Smooth muscle cell (in vitro differentiated cells): ENCODE results near the gene ADCY7. TPM values are rescaled to one million over a fixed set of nuclear protein-coding genes. Genes with fewer than 3 reads are reported as not detected.

Experiments used
- DNase-seq: peaks from one replicate; lab custom pipeline; 2025; ENCODE audit not compliant: unreplicated experiment; lab: John Stamatoyannopoulos, UW
- H2AFZ ChIP-seq: fragments of 200-600 bp; sonication (generic); 2 replicates; pipeline ENCODE4 v1.6.0; 2016; ENCODE audit warnings: antibody characterized with exemption, low read depth, mild to moderate bottlenecking
- H3F3A ChIP-seq: fragments of 200-600 bp; sonication (generic); 2 replicates; pipeline ENCODE4 v1.6.0; 2017; ENCODE audit warnings: antibody characterized with exemption, low read depth
- H3K27ac ChIP-seq: fragments of 200-600 bp; sonication (generic); 2 replicates; pipeline ENCODE4 v1.5.1; 2016; ENCODE audit warnings: low read depth, mild to moderate bottlenecking
- H3K27me3 ChIP-seq: fragments of 200-600 bp; sonication (generic); 2 replicates; pipeline ENCODE4 v1.6.1; 2016; ENCODE audit warnings: low read depth, mild to moderate bottlenecking
- H3K36me3 ChIP-seq: fragments of 200-600 bp; sonication (generic); 2 replicates; pipeline ENCODE4 v1.5.1; 2016; ENCODE audit warnings: low read depth
- H3K4me1 ChIP-seq: fragments of 200-600 bp; sonication (generic); 2 replicates; pipeline ENCODE4 v1.5.1; 2016; ENCODE audit warnings: low read depth
- H3K4me2 ChIP-seq: fragments of 200-600 bp; sonication (generic); 2 replicates; pipeline ENCODE4 v1.6.0; 2016; ENCODE audit warnings: mild to moderate bottlenecking
- H3K4me3 ChIP-seq: fragments of 200-600 bp; sonication (generic); 2 replicates; pipeline ENCODE4 v1.5.1; 2016; ENCODE audit warnings: mild to moderate bottlenecking
- H3K79me2 ChIP-seq: fragments of 200-600 bp; sonication (generic); 2 replicates; pipeline ENCODE4 v1.6.0; 2016; ENCODE audit warnings: low read depth, mild to moderate bottlenecking
- H3K9ac ChIP-seq: fragments of 200-600 bp; sonication (generic); 2 replicates; pipeline ENCODE4 v1.6.0; 2016; ENCODE audit warnings: low read depth
- H3K9me3 ChIP-seq: fragments of 200-600 bp; sonication (generic); replicated peaks from 2 replicates; pipeline ENCODE4 v1.5.1; 2016; ENCODE audit warnings: low read depth
- H4K20me1 ChIP-seq: fragments of 200-600 bp; sonication (generic); 2 replicates; pipeline ENCODE4 v1.6.0; 2016; ENCODE audit warnings: low read depth
- WGBS: methylation state at CpG from one replicate; pipeline ENCODE4 v1.1.7; 2016; ENCODE audit warnings: low lambda C conversion rate; 5-methylcytosine and 5-hydroxymethylcytosine counted together
- polyA plus RNA-seq: library from polyadenylated mRNA; unstranded; fragments of >200 nt; fragmentation: Nextera tagmentation; extraction: Ambion mirVana; gene quantifications from 2 replicates; pipeline ENCODE4 v1.2.1, GENCODE V29; 2016
- total RNA-seq: library from RNA; depleted of rRNA; stranded (reverse); fragments of >200 nt; gene quantifications from 2 replicates; pipeline ENCODE4 v1.2.3, GENCODE V29; 2014
- TF ChIP-seq, protein P1 (sequence below): fragments of 200-600 bp; sonication (generic); IDR thresholded peaks from 2 replicates; pipeline ENCODE4 v1.5.1; 2017; ENCODE audit warnings: borderline replicate concordance, mild to moderate bottlenecking, antibody characterized with exemption; ENCODE audit not compliant: insufficient read depth, poor library complexity, severe bottlenecking

Gene ADCY7
- total and polyA plus RNA-seq, 2 experiments from 2014 or later, result 28.1 to 31.6 TPM

GRCh38 chr16:50294955-50295354 lies 28.6 kb downstream of the ADCY7 start:
- TF ChIP-seq, protein P1, sequence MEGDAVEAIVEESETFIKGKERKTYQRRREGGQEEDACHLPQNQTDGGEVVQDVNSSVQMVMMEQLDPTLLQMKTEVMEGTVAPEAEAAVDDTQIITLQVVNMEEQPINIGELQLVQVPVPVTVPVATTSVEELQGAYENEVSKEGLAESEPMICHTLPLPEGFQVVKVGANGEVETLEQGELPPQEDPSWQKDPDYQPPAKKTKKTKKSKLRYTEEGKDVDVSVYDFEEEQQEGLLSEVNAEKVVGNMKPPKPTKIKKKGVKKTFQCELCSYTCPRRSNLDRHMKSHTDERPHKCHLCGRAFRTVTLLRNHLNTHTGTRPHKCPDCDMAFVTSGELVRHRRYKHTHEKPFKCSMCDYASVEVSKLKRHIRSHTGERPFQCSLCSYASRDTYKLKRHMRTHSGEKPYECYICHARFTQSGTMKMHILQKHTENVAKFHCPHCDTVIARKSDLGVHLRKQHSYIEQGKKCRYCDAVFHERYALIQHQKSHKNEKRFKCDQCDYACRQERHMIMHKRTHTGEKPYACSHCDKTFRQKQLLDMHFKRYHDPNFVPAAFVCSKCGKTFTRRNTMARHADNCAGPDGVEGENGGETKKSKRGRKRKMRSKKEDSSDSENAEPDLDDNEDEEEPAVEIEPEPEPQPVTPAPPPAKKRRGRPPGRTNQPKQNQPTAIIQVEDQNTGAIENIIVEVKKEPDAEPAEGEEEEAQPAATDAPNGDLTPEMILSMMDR, result no peak
- Histone ChIP-seq H3K36me3 (no peaks in the 10 kb centered on the region), H3K9ac (no peak overlapping the region), H3K9me3 (no peaks in the 10 kb centered on the region), H3K4me1 (no peaks in the 10 kb centered on the region), H2AFZ (no peak overlapping the region), H3K27ac (no peak overlapping the region), H3K27me3 (no peaks in the 10 kb centered on the region), H3K79me2 (no peaks in the 10 kb centered on the region), H4K20me1 (no peaks in the 10 kb centered on the region), H3F3A (no peaks in the 10 kb centered on the region), H3K4me3 (no peak overlapping the region), H3K4me2 (no peak overlapping the region)
- DNase-seq, result no peak
- WGBS, result 92% methylated on average over 4 of the region's 4 CpGs

- Histone ChIP-seq H3K4me3 (no peak overlapping the region), H2AFZ (no peak overlapping the region), H3K4me1 (no peaks in the 10 kb centered on the region), H3K27ac (no peak overlapping the region), H3K4me2 (no peak overlapping the region), H3K79me2 (no peaks in the 10 kb centered on the region), H3K36me3 (no peaks in the 10 kb centered on the region), H4K20me1 (no peaks in the 10 kb centered on the region), H3K9me3 (no peaks in the 10 kb centered on the region), H3K27me3 (no peaks in the 10 kb centered on the region), H3F3A (no peaks in the 10 kb centered on the region), H3K9ac (no peak overlapping the region)
- DNase-seq, result no peak
- TF ChIP-seq, protein P1, result no peak
- WGBS, result 98% methylated on average over 7 of the region's 7 CpGs
Observed at GRCh38 chr16:50295541-50296132, 29.3 kb downstream of the ADCY7 start.

DNA sequence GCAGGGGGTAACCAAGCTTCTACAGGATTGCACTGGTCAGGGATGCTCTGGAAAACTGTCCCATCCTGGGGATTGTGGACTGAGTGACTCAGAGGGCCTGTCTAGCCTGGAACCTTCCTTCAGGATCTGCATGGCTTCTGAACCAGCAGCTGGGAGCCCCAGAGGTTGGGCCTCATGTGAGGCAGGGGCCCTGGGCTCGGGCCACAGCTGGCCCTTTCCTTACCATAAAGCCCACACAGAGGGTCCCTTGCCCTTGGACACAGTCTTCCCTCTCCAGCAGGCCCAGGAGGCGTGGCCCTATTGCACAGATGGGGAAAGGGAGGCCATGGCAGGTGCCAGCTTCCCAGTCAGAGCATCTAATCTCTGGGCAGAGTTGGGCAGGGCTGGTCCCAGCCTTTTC lies 30.5 kb downstream of the ADCY7 start:
- H3K4me3 ChIP-seq, result no peak overlapping the region
- H3K4me2 ChIP-seq, result no peak overlapping the region
- TF ChIP-seq, protein P1, result no peak
- H3K79me2 ChIP-seq, result no peaks in the 10 kb centered on the region
- no peaks in the 10 kb centered on the region for H3K4me1 ChIP-seq
- no peaks in the 10 kb centered on the region for H4K20me1 ChIP-seq
- H3F3A ChIP-seq, result no peaks in the 10 kb centered on the region
- H3K9ac ChIP-seq, result no peak overlapping the region
- no peaks in the 10 kb centered on the region for H3K27me3 ChIP-seq
- no peak overlapping the region for H2AFZ ChIP-seq
- no peaks in the 10 kb centered on the region for H3K9me3 ChIP-seq
- H3K36me3 ChIP-seq, result no peaks in the 10 kb centered on the region
- DNase-seq, result no peak
- H3K27ac ChIP-seq, result no peak overlapping the region
- WGBS, result 97% methylated on average over 2 of the region's 2 CpGs

GRCh38 chr16:50297301-50298074 lies 31.1 kb downstream of the ADCY7 start:
- no peak for DNase-seq
- no peaks in the 10 kb centered on the region for H3K36me3 ChIP-seq
- H4K20me1 ChIP-seq, result no peaks in the 10 kb centered on the region
- no peak overlapping the region for H3K4me2 ChIP-seq
- no peaks in the 10 kb centered on the region for H3K9me3 ChIP-seq
- H3K27ac ChIP-seq, result no peak overlapping the region
- no peak overlapping the region for H2AFZ ChIP-seq
- no peak overlapping the region for H3K4me3 ChIP-seq
- no peaks in the 10 kb centered on the region for H3K79me2 ChIP-seq
- WGBS, result 90% methylated on average over 13 of the region's 15 CpGs
- no peak overlapping the region for H3K9ac ChIP-seq
- H3K27me3 ChIP-seq, result no peaks in the 10 kb centered on the region
- no peaks in the 10 kb centered on the region for H3K4me1 ChIP-seq
- no peaks in the 10 kb centered on the region for H3F3A ChIP-seq
- TF ChIP-seq, protein P1, result no peak
